GM06990 (cell line): ENCODE measurements around the gene PIGT.
A peak's percentile ranks its signal among the peaks of the same experiment; 100 is the strongest.

Source experiments
- DNase-seq: peaks from one replicate; pipeline ENCODE4 v3.0.0-alpha.2; 2011; ENCODE audit not compliant: insufficient read length; ENCODE audit errors: extremely low read depth
- H3K27me3 ChIP-seq: replicated peaks from 2 replicates; pipeline ENCODE4 v1.6.0; 2011; ENCODE audit warnings: low read length; ENCODE audit not compliant: control insufficient read depth, insufficient read depth
- H3K36me3 ChIP-seq: 2 replicates; pipeline ENCODE4 v1.5.1; 2011; ENCODE audit warnings: low read length; ENCODE audit not compliant: control insufficient read depth, insufficient read depth
- H3K4me3 ChIP-seq: replicated peaks from 2 replicates; pipeline ENCODE4 v1.5.1; 2011; ENCODE audit warnings: low read depth, mild to moderate bottlenecking, control low read depth, low read length
- CTCF ChIP-seq: IDR thresholded peaks from 2 replicates; pipeline ENCODE4 v1.5.1; 2011; ENCODE audit warnings: low read length, control low read depth, mild to moderate bottlenecking, inconsistent platforms; ENCODE audit not compliant: insufficient read depth, poor library complexity, severe bottlenecking

The PIGT gene

DNA sequence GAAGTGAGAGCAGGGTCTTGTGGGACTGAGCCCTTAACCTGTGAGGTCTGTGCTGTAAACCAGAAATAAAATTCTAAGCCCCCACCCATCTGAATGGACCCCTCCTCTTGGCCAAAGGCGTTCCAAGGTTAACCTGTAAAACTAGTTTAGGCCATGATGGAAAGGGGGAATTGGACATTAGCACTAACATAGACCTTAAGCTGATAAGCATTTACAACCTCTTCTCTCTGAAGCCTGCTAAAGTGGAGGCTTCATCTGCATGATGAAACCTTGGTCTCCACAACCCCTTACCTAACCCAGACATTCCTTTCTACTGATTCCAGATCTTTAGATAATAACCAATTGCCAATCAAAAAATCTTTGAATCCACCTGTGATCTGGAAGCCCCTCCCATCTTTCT, 25.8 kb downstream of the PIGT start:
- TF ChIP-seq CTCF = no peak
- DNase-seq = no peak
- Histone ChIP-seq H3K36me3 (no peaks in the 10 kb centered on the region), H3K4me3 (no peak overlapping the region), H3K27me3 (no peaks in the 10 kb centered on the region)

GRCh38 chr20:45444050-45444449, 28.1 kb downstream of the PIGT start:
- H3K4me3 ChIP-seq = no peak overlapping the region
- DNase-seq = no peak
- no peaks in the 10 kb centered on the region for H3K36me3 ChIP-seq
- no peaks in the 10 kb centered on the region for H3K27me3 ChIP-seq
- no peak for TF ChIP-seq CTCF

DNA sequence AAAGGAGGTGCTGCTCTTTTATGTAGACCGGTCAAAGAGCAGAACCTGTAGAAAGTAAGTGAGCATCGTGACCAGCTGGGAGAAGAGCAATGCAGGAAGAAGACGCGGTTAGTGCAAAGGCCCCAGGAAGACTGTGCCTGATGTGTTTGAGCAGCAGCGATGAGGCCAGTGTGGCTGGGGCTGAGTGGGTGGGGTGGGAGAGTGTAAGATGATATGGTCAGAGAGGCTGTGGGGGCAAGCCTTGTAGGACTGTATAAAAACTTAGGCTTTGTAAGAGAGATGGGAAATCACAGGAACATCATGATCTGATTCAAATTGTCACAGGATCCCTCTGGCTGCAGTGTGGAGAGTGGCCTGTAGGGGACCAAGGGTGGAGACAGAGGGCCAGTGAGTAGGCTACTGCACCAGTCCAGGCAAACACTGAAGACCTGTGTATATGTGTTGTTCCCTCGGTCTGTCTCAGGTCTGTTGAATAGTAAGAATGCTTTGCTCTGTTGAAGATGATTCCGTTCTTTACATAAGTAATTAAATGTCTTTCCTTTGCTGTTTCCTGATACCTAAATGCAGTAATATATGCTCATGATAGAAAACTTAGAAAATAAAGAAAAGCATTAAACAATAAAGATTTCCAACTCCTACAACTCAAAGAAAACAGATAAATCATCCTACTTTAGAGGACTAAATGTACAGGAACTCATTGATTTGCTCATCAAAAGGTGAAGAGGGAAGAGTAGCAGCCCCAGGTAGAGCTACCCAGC, 30.0 kb downstream of the PIGT start:
- H3K27me3 ChIP-seq = no peaks in the 10 kb centered on the region
- peak; percentile 84 for TF ChIP-seq CTCF
- H3K36me3 ChIP-seq = no peaks in the 10 kb centered on the region
- no peak overlapping the region for H3K4me3 ChIP-seq
- no peak for DNase-seq

GRCh38 chr20:45448270-45448669, 32.3 kb downstream of the PIGT start:
- TF ChIP-seq CTCF = no peak
- no peak overlapping the region for H3K4me3 ChIP-seq
- no peak for DNase-seq
- H3K36me3 ChIP-seq = no peaks in the 10 kb centered on the region
- H3K27me3 ChIP-seq = no peaks in the 10 kb centered on the region

DNA sequence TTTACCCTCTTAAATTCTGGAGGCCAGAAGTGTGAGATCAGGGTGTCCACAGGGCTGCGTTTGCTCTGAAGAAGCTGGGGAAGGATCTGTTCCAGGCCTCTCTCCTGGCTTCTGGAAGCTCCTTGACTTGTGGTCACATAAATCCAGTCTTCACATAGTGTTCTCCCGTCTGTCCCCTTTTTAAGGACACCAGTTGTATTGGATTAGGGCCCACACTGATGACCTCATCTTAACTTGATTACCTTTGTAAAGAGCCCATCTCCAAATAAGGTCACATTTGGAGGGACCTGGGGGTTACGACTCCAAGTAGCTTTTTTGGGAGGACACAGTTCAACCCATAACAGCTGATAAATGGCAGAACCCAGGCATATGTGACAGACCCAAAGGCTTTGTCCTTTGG, 33.6 kb downstream of the PIGT start:
- no peak for TF ChIP-seq CTCF
- DNase-seq = no peak
- Histone ChIP-seq H3K36me3 (no peaks in the 10 kb centered on the region), H3K4me3 (no peak overlapping the region), H3K27me3 (no peaks in the 10 kb centered on the region; the same call in 1 of the 2 replicates)
